Thymus (tissue), 11 donors: ENCODE results near the gene IDH3G. TPM values are rescaled to one million over a fixed set of nuclear protein-coding genes. Genes with fewer than 3 reads are reported as not detected.

Experiments used
- DNase-seq, 9 donors: peaks; one replicate each; pipeline ENCODE4 v3.0.0-alpha.2; 2013; ENCODE audit warnings: low spot score in 9 of 9, low read depth in 6 of 9, missing footprints in 1 of 9
- H3K27ac ChIP-seq, 2 donors: one replicate each; pipeline ENCODE4 v1.5.1; 2013; ENCODE audit warnings: control low read depth in 1 of 2, low read depth in 1 of 2, low read length in 1 of 2, mild to moderate bottlenecking in 1 of 2, moderate library complexity in 1 of 2
- H3K27me3 ChIP-seq, 2 donors: one replicate each; pipeline ENCODE4 v1.5.1; 2013; ENCODE audit warnings: low read length in 1 of 2; ENCODE audit not compliant: control insufficient read depth in 2 of 2, insufficient read depth in 1 of 2
- H3K36me3 ChIP-seq, 2 donors: one replicate each; pipeline ENCODE4 v1.5.1; 2013; ENCODE audit warnings: low read length in 1 of 2, mild to moderate bottlenecking in 1 of 2, moderate library complexity in 1 of 2; ENCODE audit not compliant: control insufficient read depth in 2 of 2, insufficient read depth in 2 of 2
- H3K4me1 ChIP-seq, 2 donors: one replicate each; pipeline ENCODE4 v1.5.1; 2013; ENCODE audit warnings: low read length in 2 of 2; ENCODE audit not compliant: control insufficient read depth in 2 of 2, insufficient read depth in 2 of 2
- H3K4me3 ChIP-seq, 2 donors: one replicate each; pipeline ENCODE4 v1.5.1; 2013; ENCODE audit warnings: low read length in 2 of 2, control low read depth in 1 of 2, mild to moderate bottlenecking in 1 of 2
- H3K9me3 ChIP-seq, 2 donors: one replicate each; pipeline ENCODE4 v1.5.1; 2013; ENCODE audit warnings: low read length in 1 of 2, mild to moderate bottlenecking in 1 of 2; ENCODE audit not compliant: control insufficient read depth in 2 of 2, insufficient read depth in 1 of 2
- WGBS: extraction: QIAGEN DNeasy Blood & Tissue Kit; methylation state at CpG from one replicate; pipeline ENCODE4 v1.1.7; 2013; 5-methylcytosine and 5-hydroxymethylcytosine counted together
- polyA plus RNA-seq: library from polyadenylated mRNA; stranded (reverse); fragments of 200-250 nt; gene quantifications from one replicate; pipeline ENCODE4 v1.2.3, GENCODE V29; 2013
- total RNA-seq: library from RNA; stranded (reverse); fragments of 120-200 nt; gene quantifications from one replicate; pipeline ENCODE4 v1.2.4, GENCODE V29; 2013
- donor health status: healthy.

IDH3G gene
- total and polyA plus RNA-seq, 2 donors: 37.5 to 39.2 TPM

DNA sequence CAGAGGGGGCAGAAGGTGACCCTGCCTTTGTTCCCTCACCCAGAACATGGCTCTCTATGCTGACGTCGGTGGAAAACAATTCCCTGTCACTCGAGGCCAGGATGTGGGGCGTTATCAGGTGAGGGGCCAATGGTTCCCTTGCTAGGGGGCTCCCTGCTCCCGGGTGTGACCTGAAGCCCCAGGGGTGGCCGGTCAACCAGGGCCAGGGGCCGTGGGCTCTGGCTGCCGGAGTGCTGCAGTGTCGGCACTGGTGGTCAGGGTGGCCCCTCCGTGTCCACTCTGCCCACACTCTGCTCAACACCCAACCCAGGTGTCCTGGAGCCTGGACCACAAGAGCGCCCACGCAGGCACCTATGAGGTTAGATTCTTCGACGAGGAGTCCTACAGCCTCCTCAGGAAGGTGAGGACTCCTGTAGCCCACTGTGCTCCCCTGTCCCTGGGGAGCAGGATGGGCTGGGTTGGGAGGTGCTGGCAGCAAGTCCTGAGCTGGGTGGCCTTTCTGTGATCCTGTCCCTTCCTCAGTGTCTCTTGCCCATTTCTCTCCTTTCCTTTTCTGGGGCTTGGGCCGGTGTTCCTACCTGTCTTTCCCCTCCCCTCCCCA, 3.3 kb upstream of the IDH3G start:
- no peak overlapping the region for H3K4me3 ChIP-seq

DNA sequence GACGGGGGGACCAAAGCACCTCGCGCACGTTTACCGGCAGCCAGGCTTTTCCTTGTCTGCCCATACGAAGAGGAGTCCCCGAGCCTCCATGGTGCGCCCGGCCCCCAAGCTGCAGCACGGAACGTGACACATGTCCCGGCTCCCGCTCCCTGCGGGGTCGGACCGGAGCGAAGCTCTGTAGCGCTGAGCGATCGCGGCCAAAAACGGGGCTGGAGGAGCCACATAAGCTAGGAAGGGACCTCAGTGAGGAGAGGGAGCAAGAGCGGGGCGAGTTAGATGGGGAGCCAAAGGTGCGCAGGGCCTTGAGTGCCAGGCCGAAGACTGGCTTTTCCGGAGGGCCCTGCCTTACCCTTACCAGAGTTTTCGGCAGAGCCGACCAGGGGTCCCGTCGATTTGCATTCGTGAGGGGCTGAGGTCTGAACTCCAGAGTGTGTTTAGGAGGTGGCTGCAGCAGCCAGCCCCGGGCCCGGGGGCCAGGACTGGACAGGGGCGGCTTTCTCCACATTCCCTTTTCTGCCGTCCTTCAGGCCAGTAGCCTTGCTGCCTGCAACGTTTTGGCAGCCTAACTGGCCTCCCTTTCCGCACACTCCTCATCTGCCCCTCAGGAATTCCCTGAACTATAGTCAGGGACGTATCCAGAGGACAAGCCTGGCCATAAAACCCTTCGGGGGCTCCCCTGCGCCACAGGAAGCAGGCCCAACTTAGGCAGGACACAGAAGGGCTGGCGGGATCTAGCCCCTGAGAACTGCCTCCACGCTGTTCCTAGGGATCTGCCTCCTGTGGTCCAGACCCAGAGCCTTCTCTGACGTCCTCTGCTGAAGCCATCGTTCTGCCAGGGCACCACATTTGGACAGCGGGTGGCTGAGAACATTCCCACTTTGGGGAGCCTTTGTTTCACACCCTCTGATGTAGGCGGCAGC, 982 bp upstream of the IDH3G start:
- peaks cover 0 to 7% of the 10 kb centered on the region in 2 donors for H3K9me3 ChIP-seq
- WGBS: 15% methylated on average over 47 of the region's 47 CpGs
- H3K36me3 ChIP-seq: peaks cover 27 to 31% of the 10 kb centered on the region in 2 donors
- DNase-seq: no peak
- H3K4me3 ChIP-seq: peak overlapping the region; percentile 76 to 79
- H3K27me3 ChIP-seq: no peaks in the 10 kb centered on the region
- H3K4me1 ChIP-seq: peaks cover 3 to 24% of the 10 kb centered on the region in 2 donors
- H3K27ac ChIP-seq: peak overlapping the region; percentile 74 to 76

More for the DNA sequence above, 3.3 kb upstream of the IDH3G start:
- H3K36me3 ChIP-seq: peaks cover 22 to 24% of the 10 kb centered on the region in 2 donors
- H3K4me1 ChIP-seq: peaks cover 6 to 29% of the 10 kb centered on the region in 2 donors
- peaks cover 0 to 7% of the 10 kb centered on the region in 2 donors for H3K9me3 ChIP-seq
- no peak for DNase-seq
- no peak overlapping the region for H3K27ac ChIP-seq
- 97% methylated on average over 15 of the region's 15 CpGs for WGBS
- H3K27me3 ChIP-seq: no peaks in the 10 kb centered on the region

DNA sequence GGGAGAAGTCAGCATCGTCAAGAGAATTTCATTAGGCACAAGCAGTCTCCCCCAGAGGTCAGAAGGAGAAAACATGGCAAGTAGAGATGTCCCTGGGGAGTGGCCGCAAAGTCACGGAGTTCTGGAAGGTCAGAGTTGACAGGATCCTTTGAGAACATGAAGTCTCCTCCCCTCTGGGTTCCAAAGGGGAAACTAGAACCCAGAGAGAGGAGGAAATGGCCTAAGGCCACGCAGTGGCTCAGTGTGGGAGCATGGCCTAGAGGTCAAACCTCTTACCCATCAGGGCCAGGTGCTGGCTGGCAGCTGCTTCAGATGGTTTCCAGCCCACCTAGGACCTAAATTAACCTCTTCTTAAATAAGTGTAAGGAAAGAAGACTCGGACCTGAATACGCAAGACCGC, 884 bp downstream of the IDH3G start:
- Histone ChIP-seq H3K36me3 (peaks cover 33% of the 10 kb centered on the region in 2 donors), H3K27me3 (no peaks in the 10 kb centered on the region), H3K9me3 (peaks cover 0 to 7% of the 10 kb centered on the region in 2 donors), H3K4me3 (peak overlapping the region; percentile 76 to 79), H3K4me1 (peaks cover 3 to 24% of the 10 kb centered on the region in 2 donors), H3K27ac (peak overlapping the region in 1 of 2 donors; percentile 18)
- WGBS: 37% methylated on average over 7 of the region's 7 CpGs
- no peak for DNase-seq

DNA sequence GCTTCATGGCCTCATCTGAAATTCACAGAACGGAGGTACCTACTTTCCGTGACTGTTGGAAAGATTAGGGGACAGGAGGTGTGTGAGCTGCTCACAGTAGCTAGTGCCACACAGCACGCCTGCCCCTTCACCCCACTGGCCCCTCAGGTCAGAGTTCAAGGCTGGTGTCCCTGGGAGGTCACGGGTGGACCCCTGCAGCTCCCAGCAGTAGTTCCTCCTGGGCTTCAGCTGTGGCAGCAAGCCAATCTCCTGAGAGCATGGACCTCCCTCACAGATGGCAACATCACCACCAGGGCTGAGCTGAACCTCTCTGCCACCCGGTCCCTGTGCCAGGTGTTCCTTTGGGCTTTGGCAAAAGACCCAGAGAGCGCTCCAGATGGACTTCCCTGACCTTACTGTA, 1.8 kb downstream of the IDH3G start:
- DNase-seq: no peak
- no peak overlapping the region for H3K27ac ChIP-seq
- 98% methylated on average over 6 of the region's 6 CpGs for WGBS
- H3K4me1 ChIP-seq: peaks cover 3 to 24% of the 10 kb centered on the region in 2 donors
- H3K27me3 ChIP-seq: no peaks in the 10 kb centered on the region
- H3K9me3 ChIP-seq: peaks cover 0 to 4% of the 10 kb centered on the region in 2 donors
- H3K36me3 ChIP-seq: peaks cover 33 to 34% of the 10 kb centered on the region in 2 donors
- H3K4me3 ChIP-seq: no peak overlapping the region

DNA sequence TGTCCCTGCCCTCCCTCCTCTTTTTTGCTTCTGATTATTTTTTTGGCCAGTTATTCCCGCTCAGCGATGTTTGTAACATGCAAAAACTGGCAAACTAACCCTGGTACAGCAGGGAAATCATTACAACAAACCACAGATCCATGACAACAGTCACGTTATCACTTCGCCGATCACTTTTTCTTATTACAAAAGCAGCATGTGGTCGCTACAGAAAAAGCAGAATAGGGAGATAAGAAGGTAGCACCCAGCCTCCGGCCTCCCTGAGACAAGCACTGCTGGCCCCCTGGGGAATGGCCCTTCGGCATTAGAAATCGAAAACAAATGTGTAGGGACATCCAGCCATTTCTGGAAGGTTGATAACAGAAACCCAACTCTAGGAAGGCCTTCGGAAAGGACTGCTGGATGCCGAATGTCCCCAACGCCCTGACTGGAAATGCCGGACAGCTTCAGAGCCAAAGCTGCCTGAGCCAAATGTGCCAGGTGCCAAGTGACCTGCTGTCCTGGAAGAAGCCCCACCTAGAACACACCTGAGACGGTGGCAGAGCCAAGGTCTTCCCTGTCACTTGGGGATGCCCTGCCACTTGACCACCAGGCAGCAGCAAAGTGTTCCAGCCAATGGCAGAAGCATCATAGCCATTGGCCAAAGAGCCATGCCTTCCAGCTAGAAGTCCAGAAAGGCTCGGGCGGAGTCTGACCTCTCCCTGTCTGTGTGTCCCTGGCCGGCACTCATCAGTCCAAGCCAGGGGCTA, 2.9 kb downstream of the IDH3G start:
- peaks cover 33 to 40% of the 10 kb centered on the region in 2 donors for H3K36me3 ChIP-seq
- H3K4me1 ChIP-seq: peaks cover 3 to 23% of the 10 kb centered on the region in 2 donors
- no peak overlapping the region for H3K27ac ChIP-seq
- H3K9me3 ChIP-seq: no peaks in the 10 kb centered on the region
- H3K4me3 ChIP-seq: no peak overlapping the region
- DNase-seq: no peak
- H3K27me3 ChIP-seq: no peaks in the 10 kb centered on the region
- WGBS: 97% methylated on average over 17 of the region's 17 CpGs

DNA sequence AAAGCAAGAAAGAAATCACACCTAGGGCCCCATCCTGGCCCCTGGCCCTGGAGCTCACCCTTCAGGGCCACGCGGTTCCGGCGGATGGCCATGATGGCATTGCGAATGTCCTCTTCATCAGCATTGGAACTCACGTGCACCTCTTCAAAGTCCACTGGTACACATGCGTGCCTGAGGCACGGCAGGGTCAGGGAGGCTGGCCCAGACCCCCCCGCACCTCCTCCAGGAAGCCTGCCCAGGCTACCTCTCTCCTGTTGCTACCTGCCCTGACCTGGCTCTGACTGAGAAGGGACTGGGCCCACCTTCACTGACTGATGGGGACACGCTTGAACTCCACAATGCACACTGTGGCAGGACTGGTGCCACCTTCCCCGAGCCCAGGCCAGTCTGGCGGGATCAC, 4.5 kb downstream of the IDH3G start:
- WGBS: 95% methylated on average over 12 of the region's 12 CpGs
- DNase-seq: no peak

DNA sequence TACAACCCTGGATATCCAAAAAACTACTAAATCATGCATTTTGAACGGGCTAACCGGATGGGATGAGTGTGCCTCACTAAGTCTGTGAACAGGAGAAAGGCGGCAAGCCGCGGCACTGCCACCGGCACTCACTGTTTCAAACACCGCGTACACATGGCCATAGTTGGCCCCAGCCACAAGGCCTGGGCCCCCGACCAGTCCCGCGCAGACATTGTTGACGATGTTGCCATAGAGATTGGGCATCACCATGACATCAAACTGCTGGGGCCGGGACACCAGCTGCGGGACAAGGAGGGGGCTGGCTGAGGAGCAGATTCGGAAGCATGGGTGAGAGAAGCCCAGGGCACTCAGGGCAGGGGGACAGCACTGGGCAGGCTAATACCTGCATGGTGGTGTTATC, 7.5 kb downstream of the IDH3G start:
- Histone ChIP-seq H3K27me3 (peaks cover 0 to 3% of the 10 kb centered on the region in 2 donors), H3K36me3 (peaks cover 37 to 63% of the 10 kb centered on the region in 2 donors), H3K27ac (no peak overlapping the region), H3K4me3 (no peak overlapping the region), H3K9me3 (no peaks in the 10 kb centered on the region), H3K4me1 (no peaks in the 10 kb centered on the region)
- DNase-seq: no peak
- WGBS: 98% methylated on average over 15 of the region's 15 CpGs

More for the DNA sequence above, 4.5 kb downstream of the IDH3G start:
- no peak overlapping the region for H3K4me3 ChIP-seq
- no peaks in the 10 kb centered on the region for H3K27me3 ChIP-seq
- peaks cover 3 to 11% of the 10 kb centered on the region in 2 donors for H3K4me1 ChIP-seq
- no peak overlapping the region for H3K27ac ChIP-seq
- peaks cover 37 to 57% of the 10 kb centered on the region in 2 donors for H3K36me3 ChIP-seq
- H3K9me3 ChIP-seq: no peaks in the 10 kb centered on the region

DNA sequence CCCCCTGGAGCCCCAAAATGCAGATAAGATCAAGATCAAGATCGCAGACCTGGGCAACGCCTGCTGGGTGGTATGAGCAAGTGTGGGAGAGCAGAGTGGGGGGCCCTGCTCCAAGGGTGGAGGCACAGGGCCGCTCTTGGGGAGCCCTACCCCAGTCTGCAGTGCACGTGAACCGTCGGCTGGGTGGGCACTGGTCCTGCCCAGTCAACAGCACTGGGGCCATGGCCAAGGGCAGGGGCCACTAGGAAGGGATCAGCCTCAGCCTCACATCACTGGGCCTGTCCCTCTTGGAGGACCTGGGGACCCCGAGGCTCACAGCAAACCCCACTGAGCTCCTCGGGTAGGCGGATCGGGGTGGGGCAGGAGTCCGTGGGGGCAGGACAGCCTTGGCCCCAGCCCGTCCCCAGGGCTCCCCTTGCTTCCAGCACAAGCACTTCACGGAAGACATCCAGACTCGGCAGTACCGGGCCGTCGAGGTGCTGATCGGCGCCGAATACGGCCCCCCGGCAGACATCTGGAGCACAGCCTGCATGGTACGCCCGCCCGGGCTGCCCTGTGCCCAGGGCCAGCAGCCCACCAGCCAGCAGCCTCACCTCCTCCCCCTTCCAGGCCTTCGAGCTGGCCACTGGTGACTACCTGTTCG, 9.7 kb downstream of the IDH3G start:
- H3K36me3 ChIP-seq: peaks cover 23 to 55% of the 10 kb centered on the region in 2 donors
- no peaks in the 10 kb centered on the region for H3K9me3 ChIP-seq
- H3K27me3 ChIP-seq: peaks cover 0 to 25% of the 10 kb centered on the region in 2 donors
- H3K4me1 ChIP-seq: no peaks in the 10 kb centered on the region
- H3K27ac ChIP-seq: no peak overlapping the region
- H3K4me3 ChIP-seq: no peak overlapping the region
- no peak for DNase-seq
- WGBS: 95% methylated on average over 27 of the region's 27 CpGs
